ENCODE measurements around the gene TBPL2.

TBPL2 gene

GRCh38 chr14:55372825-55373224 lies 67.6 kb downstream of the TBPL2 start:
- H3K4me1 ChIP-seq, result no peaks in the 10 kb centered on the region; the same call in 1 of the 2 replicates
- H3K4me3 ChIP-seq, result no peak overlapping the region
- no peak overlapping the region for H3K4me2 ChIP-seq
- H4K20me1 ChIP-seq, result no peaks in the 10 kb centered on the region
- H3K9me3 ChIP-seq, result no peaks in the 10 kb centered on the region
- H3K27me3 ChIP-seq, result no peaks in the 10 kb centered on the region
- TF ChIP-seq Cebpa-rat (IDR thresholded peaks at IDR 0.05), result no peak
- H3K27ac ChIP-seq, result peak overlapping the region; percentile 12; the same call in 1 of the 2 replicates
- no peak overlapping the region for H3K9ac ChIP-seq
- peaks cover 72% of the 10 kb centered on the region for H3K36me3 ChIP-seq

GRCh38 chr14:55372423-55372822 lies 68.0 kb downstream of the TBPL2 start:
- H3K27ac ChIP-seq, result peak overlapping the region; percentile 12; the same call in 1 of the 2 replicates
- H3K9me3 ChIP-seq, result no peaks in the 10 kb centered on the region
- no peaks in the 10 kb centered on the region for H4K20me1 ChIP-seq
- no peaks in the 10 kb centered on the region for H3K27me3 ChIP-seq
- no peaks in the 10 kb centered on the region; the same call in 1 of the 2 replicates for H3K4me1 ChIP-seq
- H3K4me3 ChIP-seq, result no peak overlapping the region
- H3K4me2 ChIP-seq, result no peak overlapping the region
- H3K36me3 ChIP-seq, result peaks cover 72% of the 10 kb centered on the region
- TF ChIP-seq Cebpa-rat (IDR thresholded peaks at IDR 0.05), result no peak
- H3K9ac ChIP-seq, result no peak overlapping the region

- no peak overlapping the region for H3K4me2 ChIP-seq
- no peaks in the 10 kb centered on the region for H4K20me1 ChIP-seq
- H3K36me3 ChIP-seq, result peaks cover 72% of the 10 kb centered on the region
Observed at GRCh38 chr14:55370883-55371455, 69.4 kb downstream of the TBPL2 start.

GRCh38 chr14:55366271-55366670 lies 74.1 kb downstream of the TBPL2 start:
- peaks cover 77% of the 10 kb centered on the region for H3K36me3 ChIP-seq
- H3K27ac ChIP-seq, result no peak overlapping the region
- H4K20me1 ChIP-seq, result no peaks in the 10 kb centered on the region
- no peak overlapping the region for H3K4me2 ChIP-seq
- H3K9ac ChIP-seq, result no peak overlapping the region
- H3K27me3 ChIP-seq, result no peaks in the 10 kb centered on the region
- H3K4me1 ChIP-seq, result no peaks in the 10 kb centered on the region
- no peak for TF ChIP-seq Cebpa-rat (IDR thresholded peaks at IDR 0.05)
- no peak overlapping the region for H3K4me3 ChIP-seq
- H3K9me3 ChIP-seq, result no peaks in the 10 kb centered on the region

More at GRCh38 chr14:55370883-55371455, 69.4 kb downstream of the TBPL2 start:
- Histone ChIP-seq H3K27ac (no peak overlapping the region), H3K4me3 (no peak overlapping the region), H3K9me3 (no peaks in the 10 kb centered on the region), H3K9ac (no peak overlapping the region), H3K4me1 (no peaks in the 10 kb centered on the region; the same call in 1 of the 2 replicates), H3K27me3 (no peaks in the 10 kb centered on the region)
- no peak for TF ChIP-seq Cebpa-rat (IDR thresholded peaks at IDR 0.05)
